Fibroblast of mammary gland (primary cell): Measurements from ENCODE around the gene CENPP.
"Not testable (repeated sequence)": the region's sequence is repeated elsewhere in the genome, so short reads cannot be mapped to it uniquely, and the experiment has no call there.

Experiments used
- DNase-seq: peaks from one replicate; pipeline ENCODE4 v3.0.0-alpha.2; 2010; ENCODE audit warnings: low read depth
- H3K4me3 ChIP-seq: 2 replicates; pipeline ENCODE4 v1.5.1; 2011; ENCODE audit warnings: low read depth, mild to moderate bottlenecking, low read length, moderate library complexity; ENCODE audit not compliant: control insufficient read depth
- TF ChIP-seq, protein P1 (sequence below): conservative IDR thresholded peaks from 2 replicates; pipeline ENCODE4 v1.5.1; 2011; ENCODE audit warnings: low read depth, low read length, inconsistent platforms; ENCODE audit not compliant: control insufficient read depth, insufficient read depth

Gene CENPP

GRCh38 chr9:92402826-92403745 is 77.3 kb downstream of the CENPP start:
- H3K4me3 ChIP-seq: no peak overlapping the region
- TF ChIP-seq, protein P1, sequence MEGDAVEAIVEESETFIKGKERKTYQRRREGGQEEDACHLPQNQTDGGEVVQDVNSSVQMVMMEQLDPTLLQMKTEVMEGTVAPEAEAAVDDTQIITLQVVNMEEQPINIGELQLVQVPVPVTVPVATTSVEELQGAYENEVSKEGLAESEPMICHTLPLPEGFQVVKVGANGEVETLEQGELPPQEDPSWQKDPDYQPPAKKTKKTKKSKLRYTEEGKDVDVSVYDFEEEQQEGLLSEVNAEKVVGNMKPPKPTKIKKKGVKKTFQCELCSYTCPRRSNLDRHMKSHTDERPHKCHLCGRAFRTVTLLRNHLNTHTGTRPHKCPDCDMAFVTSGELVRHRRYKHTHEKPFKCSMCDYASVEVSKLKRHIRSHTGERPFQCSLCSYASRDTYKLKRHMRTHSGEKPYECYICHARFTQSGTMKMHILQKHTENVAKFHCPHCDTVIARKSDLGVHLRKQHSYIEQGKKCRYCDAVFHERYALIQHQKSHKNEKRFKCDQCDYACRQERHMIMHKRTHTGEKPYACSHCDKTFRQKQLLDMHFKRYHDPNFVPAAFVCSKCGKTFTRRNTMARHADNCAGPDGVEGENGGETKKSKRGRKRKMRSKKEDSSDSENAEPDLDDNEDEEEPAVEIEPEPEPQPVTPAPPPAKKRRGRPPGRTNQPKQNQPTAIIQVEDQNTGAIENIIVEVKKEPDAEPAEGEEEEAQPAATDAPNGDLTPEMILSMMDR: no peak
- DNase-seq: no peak

DNA sequence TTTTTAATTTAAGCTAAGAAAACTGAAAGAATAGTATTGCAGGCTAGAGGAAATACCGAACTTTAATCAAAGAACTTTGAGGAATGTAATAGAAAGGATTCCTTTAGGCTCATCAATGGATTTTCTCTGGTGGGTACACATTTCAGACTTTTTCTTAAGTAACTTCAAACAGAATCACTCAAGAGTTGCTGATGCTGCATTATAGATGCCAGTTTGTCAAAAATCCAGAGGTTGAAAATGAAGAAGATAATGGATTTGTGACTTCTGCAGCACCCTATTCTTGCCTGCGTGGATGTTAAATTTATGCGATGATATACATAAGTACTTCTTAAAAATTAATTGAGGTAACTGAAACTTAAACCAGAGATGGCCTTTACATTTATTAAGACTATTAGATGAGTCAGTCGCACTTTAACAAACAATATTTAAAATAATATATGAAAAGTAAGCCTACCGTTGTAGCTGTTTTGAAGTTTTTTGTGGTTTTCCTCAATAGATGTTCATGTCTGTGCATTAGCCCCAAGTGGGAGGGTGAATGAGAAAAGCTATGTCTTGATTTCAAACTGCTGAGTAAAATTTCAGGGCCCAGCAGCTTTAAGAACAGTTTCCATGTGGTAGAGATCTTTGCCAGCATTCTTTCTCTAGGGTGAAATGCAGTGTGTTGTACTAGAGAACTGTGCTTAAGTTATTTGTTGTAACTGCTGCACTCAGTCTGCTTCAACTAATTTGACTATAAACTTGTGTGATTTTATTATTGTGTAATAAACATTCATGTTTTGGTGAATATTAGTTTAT is 78.5 kb downstream of the CENPP start, which contains the start of gene OGN:
Gene OGN, minus strand, starts transcription at position 537 of the 795 bp plus-strand sequence. CDS start 1,171 bp downstream, outside the sequence.
- no peak within 1 kb of the TSS for H3K4me3 ChIP-seq
- TF ChIP-seq, protein P1: no peak
- DNase-seq: peak; percentile 50

DNA sequence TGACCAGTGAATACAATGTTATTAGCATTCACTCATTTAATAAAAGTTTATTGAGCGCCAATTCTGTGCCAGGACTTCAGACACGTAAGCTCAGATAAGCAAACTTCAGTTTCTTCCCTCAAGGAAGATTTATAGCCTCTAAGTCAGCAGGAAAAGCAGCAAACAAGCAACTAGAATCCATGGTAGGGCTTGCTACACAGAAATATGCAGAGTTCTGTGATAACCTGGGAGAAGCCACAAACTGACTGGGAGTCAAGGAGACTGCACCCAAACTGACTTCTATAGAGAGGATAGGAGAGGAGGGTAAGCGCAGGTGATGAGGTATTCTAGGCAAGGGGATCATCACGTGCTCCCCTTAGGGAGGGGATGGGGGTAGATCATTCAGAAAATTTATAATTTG is 80.1 kb downstream of the CENPP start:
- TF ChIP-seq, protein P1: no peak
- DNase-seq: no peak
- no peak overlapping the region for H3K4me3 ChIP-seq

DNA sequence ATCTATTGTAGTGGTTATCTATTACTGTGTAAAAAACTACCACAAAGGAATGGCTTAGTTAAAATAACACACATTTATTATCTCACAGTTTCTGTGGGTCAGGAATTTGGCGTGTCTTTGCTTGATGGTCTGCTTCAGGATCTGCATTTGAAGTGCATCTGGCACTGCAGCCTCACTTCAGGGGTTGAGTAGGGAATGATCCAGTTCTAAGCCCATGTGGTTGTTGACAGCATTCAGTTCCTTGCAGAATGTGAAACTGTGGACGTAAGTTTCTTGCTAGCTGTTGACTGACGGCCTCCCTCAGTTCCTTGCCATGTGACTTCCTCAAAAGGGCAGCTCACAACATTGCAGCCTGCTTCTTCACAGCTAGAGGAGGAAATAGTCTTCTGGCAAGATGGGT is 80.7 kb downstream of the CENPP start:
- H3K4me3 ChIP-seq: no peak overlapping the region
- no peak for DNase-seq
- TF ChIP-seq, protein P1: no peak

- DNase-seq: no peak
- TF ChIP-seq, protein P1: no peak
- H3K4me3 ChIP-seq: no peak overlapping the region
Observed at GRCh38 chr9:92407818-92408217, 82.1 kb downstream of the CENPP start.

DNA sequence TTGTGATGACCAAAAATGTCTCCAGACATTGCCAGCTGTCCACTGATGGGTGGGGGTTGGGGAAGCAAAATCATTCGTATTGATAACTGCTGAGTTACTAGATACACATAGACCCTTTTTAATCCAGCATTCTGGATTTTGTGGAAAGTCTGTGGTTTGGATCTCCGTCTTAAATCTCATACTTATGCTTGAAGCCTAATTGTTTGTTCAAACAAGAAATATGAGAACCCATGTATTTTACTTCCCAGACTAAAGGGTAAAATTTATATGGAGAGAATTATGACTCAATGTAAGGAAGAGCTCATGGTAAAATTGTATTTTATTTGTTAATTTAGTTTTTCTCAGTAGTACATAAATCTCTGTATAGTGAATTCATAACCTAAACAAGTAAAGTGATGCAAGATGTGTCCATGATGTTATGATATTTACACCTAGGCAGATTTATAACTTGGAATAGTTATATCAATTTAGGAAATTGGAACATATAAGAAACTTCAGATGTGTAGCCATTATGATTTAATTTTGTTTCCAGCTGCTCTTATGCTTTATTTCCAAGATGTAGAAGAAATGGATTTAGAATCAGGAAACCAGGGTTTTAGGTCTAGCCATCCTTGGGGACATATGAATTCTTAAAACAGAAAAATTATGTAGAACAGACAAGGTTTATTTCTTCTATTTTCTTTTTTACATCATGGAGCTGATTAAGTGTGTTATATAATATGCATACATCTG is 83.2 kb downstream of the CENPP start:
- no peak for DNase-seq
- TF ChIP-seq, protein P1: no peak
- H3K4me3 ChIP-seq: no peak overlapping the region

DNA sequence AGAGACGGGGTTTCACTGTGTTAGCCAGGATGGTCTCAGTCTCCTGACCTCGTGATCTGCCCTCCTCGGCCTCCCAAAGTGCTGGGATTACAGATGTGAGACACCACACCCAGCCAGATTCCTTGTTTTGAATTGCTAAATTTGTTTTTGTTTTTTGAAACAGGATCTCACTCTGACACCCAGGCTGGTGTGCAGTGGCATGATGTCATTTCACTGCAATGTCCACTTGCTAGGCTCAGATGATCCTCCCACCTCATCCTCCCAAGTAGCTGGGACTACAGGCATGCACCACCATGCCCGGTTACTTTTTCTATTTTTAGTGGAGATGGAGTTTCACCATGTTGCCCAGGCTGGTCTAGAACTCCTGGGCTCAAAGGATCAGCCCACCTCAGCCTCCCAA is 85.4 kb downstream of the CENPP start:
- not testable (repeated sequence) for H3K4me3 ChIP-seq
- DNase-seq: peak; percentile 53
